ENCODE measurements around the gene MEG3.

MEG3 gene

GRCh38 chr14:100854435-100854834 is 28.5 kb downstream of the MEG3 start:
- TF ChIP-seq PKNOX1 (IDR thresholded peaks at IDR 0.05) (no peak), ZNF384 (IDR thresholded peaks at IDR 0.05) (no peak), FOXA1 (IDR thresholded peaks at IDR 0.05) (no peak), LEF1 (IDR thresholded peaks at IDR 0.05; ENCODE audit: borderline replicate concordance) (no peak), FOXM1 (IDR thresholded peaks at IDR 0.05; ENCODE audit: borderline replicate concordance) (no peak), ELF4 (IDR thresholded peaks at IDR 0.05) (no peak)
- CTCF ChIA-PET, result interaction anchor here (1.4 kb wide), 1 partner anchor 48 kb away, joined by 4 read pairs; no protein-coding TSS in a partner anchor

GRCh38 chr14:100855256-100855930 is 29.5 kb downstream of the MEG3 start:
- ChIA-PET CTCF (interaction anchor here (1.4 kb wide), 1 partner anchor 47 kb away, joined by 4 read pairs; no protein-coding TSS in a partner anchor), POLR2A (no interaction called here)
- no peak for DNase-seq (ENCODE audit: extremely low spot score)
- TF ChIP-seq HDGF (IDR thresholded peaks at IDR 0.05; ENCODE audit: borderline replicate concordance), result no peak
- TF ChIP-seq ZNF384 (IDR thresholded peaks at IDR 0.05), result no peak
- TF ChIP-seq FOXK2 (IDR thresholded peaks at IDR 0.05), result no peak

More at GRCh38 chr14:100854435-100854834, 28.5 kb downstream of the MEG3 start:
- POLR2A ChIA-PET, result no interaction called here
- no peak for DNase-seq (ENCODE audit: extremely low spot score)

DNA sequence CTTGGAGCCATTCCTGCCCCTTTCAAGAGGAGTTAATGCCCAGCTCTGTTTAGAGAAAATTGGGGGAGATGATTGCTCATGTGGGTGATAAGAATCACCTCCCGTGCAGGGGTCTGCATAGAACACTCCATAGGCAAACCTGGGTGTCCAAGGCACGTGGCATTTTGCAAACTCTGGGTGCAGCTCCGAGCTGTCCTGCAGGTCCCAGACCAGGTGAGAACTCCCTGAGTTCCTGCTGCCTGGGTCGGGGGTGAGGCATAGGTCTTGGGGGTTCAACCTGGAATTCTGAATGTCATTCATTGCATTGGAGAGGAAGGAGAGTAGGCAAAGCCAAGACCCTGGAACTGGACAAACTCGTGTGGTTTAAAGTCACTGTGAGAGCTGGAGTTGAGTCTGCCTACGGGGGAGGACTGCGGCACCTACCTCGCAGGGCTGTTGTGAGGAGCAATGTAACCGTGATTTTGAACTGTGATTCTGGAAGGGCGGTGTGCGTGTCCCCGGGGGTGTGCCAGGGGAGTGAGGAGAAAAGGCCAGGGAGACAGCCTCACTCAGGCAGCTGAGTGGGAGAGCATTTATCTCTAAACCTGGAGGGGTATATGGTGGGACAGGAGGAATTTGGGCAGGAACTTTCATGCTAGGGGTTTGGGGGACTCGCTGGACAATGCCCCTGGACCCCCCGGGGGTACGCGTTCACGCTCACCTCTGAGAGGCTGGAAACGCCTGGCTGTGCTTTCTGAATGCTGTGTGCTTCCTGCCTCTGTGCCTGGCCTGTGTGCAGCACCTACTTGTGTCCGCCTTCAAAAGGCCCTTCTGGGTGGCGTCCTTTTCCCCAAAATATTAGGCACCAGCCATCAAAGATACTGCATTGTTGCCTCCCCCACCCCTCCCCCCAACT is 30.4 kb downstream of the MEG3 start:
- POLR2A ChIA-PET, result no interaction called here
- no peak for TF ChIP-seq L3MBTL2 (conservative IDR thresholded peaks at IDR 0.05)
- no peak for TF ChIP-seq ARNT (IDR thresholded peaks at IDR 0.05)
- TF ChIP-seq PKNOX1 (IDR thresholded peaks at IDR 0.05), result no peak
- no peak for TF ChIP-seq BHLHE40 (IDR thresholded peaks at IDR 0.05; ENCODE audit: borderline replicate concordance)
- TF ChIP-seq HDGF (IDR thresholded peaks at IDR 0.05; ENCODE audit: borderline replicate concordance), result no peak
- no peak for TF ChIP-seq SP1 (IDR thresholded peaks at IDR 0.05)
- TF ChIP-seq FOXA1 (IDR thresholded peaks at IDR 0.05), result no peak
- no peak for TF ChIP-seq LEF1 (IDR thresholded peaks at IDR 0.05; ENCODE audit: borderline replicate concordance)
- TF ChIP-seq FOXM1 (IDR thresholded peaks at IDR 0.05; ENCODE audit: borderline replicate concordance), result no peak
- no peak for TF ChIP-seq CTBP1 (IDR thresholded peaks at IDR 0.05; ENCODE audit: borderline replicate concordance)
- TF ChIP-seq ZNF384 (IDR thresholded peaks at IDR 0.05), result no peak
- no peak for TF ChIP-seq ELF4 (IDR thresholded peaks at IDR 0.05)
- no peak for TF ChIP-seq TARDBP (IDR thresholded peaks at IDR 0.05)
- TF ChIP-seq FOXK2 (IDR thresholded peaks at IDR 0.05), result no peak
- TF ChIP-seq NFRKB (IDR thresholded peaks at IDR 0.05), result no peak
- TF ChIP-seq SUZ12 (IDR thresholded peaks at IDR 0.05), result no peak
- DNase-seq (ENCODE audit: extremely low spot score), result no peak
- CTCF ChIA-PET, result interaction anchor here (1.4 kb wide), 1 partner anchor 46 kb away, joined by 4 read pairs; no protein-coding TSS in a partner anchor

DNA sequence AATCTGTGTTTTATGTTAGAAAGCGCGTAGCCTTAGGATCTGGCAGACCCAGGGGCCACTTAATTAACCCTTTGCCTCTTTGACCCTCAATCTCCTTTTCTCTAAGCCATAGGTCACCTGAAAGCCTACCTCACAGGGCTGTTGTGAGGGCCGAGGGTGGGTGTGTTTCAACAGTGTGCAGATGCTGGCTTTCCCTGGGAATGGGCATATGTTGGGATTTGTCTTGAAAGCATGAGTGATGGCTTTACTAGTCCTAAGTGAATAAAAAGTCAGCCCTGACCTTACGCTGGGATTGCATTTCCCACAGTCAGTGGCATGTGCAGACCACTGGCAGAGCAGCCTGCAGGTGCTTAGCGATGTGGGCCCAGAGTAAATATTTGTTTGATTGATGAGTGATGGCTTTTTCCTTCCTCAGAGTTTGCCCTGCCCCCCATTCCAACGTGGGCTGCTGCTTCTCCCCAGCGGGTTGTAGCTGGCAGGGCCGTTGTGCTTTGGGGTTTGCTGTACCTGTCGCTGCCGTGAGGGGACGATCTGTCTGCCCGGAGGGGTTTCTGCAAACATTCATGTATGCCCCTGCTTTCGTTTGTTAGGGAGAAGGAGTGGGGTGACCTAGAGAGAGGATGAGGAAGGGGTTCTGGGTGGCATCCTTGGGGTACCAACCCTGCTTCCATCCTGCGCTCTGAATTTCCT is 31.5 kb downstream of the MEG3 start:
- no peak for DNase-seq (ENCODE audit: extremely low spot score)
- ChIA-PET CTCF (no interaction called here), POLR2A (no interaction called here)
- TF ChIP-seq CTBP1 (IDR thresholded peaks at IDR 0.05; ENCODE audit: borderline replicate concordance), result no peak
- no peak for TF ChIP-seq FOXM1 (IDR thresholded peaks at IDR 0.05; ENCODE audit: borderline replicate concordance)
- no peak for TF ChIP-seq LEF1 (IDR thresholded peaks at IDR 0.05; ENCODE audit: borderline replicate concordance)
- no peak for TF ChIP-seq ZNF384 (IDR thresholded peaks at IDR 0.05)
- no peak for TF ChIP-seq BHLHE40 (IDR thresholded peaks at IDR 0.05; ENCODE audit: borderline replicate concordance)
- no peak for TF ChIP-seq TARDBP (IDR thresholded peaks at IDR 0.05)
- TF ChIP-seq SUZ12 (IDR thresholded peaks at IDR 0.05), result no peak
- no peak for TF ChIP-seq FOXK2 (IDR thresholded peaks at IDR 0.05)
- TF ChIP-seq HDGF (IDR thresholded peaks at IDR 0.05; ENCODE audit: borderline replicate concordance), result no peak
- no peak for TF ChIP-seq ELF4 (IDR thresholded peaks at IDR 0.05)
- no peak for TF ChIP-seq PKNOX1 (IDR thresholded peaks at IDR 0.05)
- no peak for TF ChIP-seq NFRKB (IDR thresholded peaks at IDR 0.05)
- no peak for TF ChIP-seq FOXA1 (IDR thresholded peaks at IDR 0.05)
- no peak for TF ChIP-seq ARNT (IDR thresholded peaks at IDR 0.05)
- no peak for TF ChIP-seq SP1 (IDR thresholded peaks at IDR 0.05)
- TF ChIP-seq L3MBTL2 (conservative IDR thresholded peaks at IDR 0.05), result no peak

- TF ChIP-seq HDGF (IDR thresholded peaks at IDR 0.05; ENCODE audit: borderline replicate concordance) (no peak), CTBP1 (IDR thresholded peaks at IDR 0.05; ENCODE audit: borderline replicate concordance) (no peak), LEF1 (IDR thresholded peaks at IDR 0.05; ENCODE audit: borderline replicate concordance) (no peak), NFRKB (IDR thresholded peaks at IDR 0.05) (no peak), TARDBP (IDR thresholded peaks at IDR 0.05) (no peak), FOXM1 (IDR thresholded peaks at IDR 0.05; ENCODE audit: borderline replicate concordance) (no peak)
- CTCF ChIA-PET, result no interaction called here
These were observed 32.3 kb downstream of the MEG3 start for GRCh38 chr14:100857923-100858837.

More at GRCh38 chr14:100857923-100858837, 32.3 kb downstream of the MEG3 start:
- POLR2A ChIA-PET, result no interaction called here
- DNase-seq (ENCODE audit: extremely low spot score), result no peak

Data from HEK293T (cell line).